ENCODE measurements around the gene DSCAM. TPM values are rescaled to one million over a fixed set of nuclear protein-coding genes. Genes with fewer than 3 reads are reported as not detected.

DSCAM gene
- total RNA-seq, 2 donors from 2014 or later: 0.05 TPM; not detected in 1

DNA sequence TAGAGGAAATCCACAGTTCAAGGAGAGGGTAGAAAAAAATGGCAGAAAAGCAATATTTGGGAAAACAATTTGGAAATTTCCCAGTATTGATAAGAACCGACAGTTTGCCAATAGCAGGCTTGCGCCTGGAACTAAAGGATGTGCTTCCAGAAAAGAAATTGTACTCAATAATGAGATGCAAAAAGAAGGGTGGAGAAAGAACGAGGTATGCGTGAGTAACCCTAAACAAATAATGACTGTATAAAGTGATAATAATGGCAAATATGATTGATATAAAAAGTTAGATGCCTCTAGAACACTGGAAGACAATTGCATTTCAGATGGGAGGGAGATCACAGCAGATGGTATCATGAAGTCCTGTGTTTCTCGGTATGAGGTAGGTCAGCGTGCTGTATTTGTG lies 458.9 kb downstream of the DSCAM start:
- H3K9ac ChIP-seq (ENCODE audit: low read depth in 2 of 2, low read length in 2 of 2): no peak overlapping the region
- no peak overlapping the region for H3K4me3 ChIP-seq
- TF ChIP-seq, protein P1, sequence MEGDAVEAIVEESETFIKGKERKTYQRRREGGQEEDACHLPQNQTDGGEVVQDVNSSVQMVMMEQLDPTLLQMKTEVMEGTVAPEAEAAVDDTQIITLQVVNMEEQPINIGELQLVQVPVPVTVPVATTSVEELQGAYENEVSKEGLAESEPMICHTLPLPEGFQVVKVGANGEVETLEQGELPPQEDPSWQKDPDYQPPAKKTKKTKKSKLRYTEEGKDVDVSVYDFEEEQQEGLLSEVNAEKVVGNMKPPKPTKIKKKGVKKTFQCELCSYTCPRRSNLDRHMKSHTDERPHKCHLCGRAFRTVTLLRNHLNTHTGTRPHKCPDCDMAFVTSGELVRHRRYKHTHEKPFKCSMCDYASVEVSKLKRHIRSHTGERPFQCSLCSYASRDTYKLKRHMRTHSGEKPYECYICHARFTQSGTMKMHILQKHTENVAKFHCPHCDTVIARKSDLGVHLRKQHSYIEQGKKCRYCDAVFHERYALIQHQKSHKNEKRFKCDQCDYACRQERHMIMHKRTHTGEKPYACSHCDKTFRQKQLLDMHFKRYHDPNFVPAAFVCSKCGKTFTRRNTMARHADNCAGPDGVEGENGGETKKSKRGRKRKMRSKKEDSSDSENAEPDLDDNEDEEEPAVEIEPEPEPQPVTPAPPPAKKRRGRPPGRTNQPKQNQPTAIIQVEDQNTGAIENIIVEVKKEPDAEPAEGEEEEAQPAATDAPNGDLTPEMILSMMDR (IDR thresholded peaks at IDR 0.05): no peak
- intact Hi-C loops (cut with DNase I): loop anchor here (10.0 kb wide), 1 partner anchor 243 kb away; no protein-coding TSS in a partner anchor
- H3K36me3 ChIP-seq: no peaks in the 10 kb centered on the region
- no peak for DNase-seq
- no peaks in the 10 kb centered on the region for H3K27me3 ChIP-seq
- no peak overlapping the region for H3K27ac ChIP-seq
- H3K9me3 ChIP-seq: no peaks in the 10 kb centered on the region
- H3K4me1 ChIP-seq: no peaks in the 10 kb centered on the region

DNA sequence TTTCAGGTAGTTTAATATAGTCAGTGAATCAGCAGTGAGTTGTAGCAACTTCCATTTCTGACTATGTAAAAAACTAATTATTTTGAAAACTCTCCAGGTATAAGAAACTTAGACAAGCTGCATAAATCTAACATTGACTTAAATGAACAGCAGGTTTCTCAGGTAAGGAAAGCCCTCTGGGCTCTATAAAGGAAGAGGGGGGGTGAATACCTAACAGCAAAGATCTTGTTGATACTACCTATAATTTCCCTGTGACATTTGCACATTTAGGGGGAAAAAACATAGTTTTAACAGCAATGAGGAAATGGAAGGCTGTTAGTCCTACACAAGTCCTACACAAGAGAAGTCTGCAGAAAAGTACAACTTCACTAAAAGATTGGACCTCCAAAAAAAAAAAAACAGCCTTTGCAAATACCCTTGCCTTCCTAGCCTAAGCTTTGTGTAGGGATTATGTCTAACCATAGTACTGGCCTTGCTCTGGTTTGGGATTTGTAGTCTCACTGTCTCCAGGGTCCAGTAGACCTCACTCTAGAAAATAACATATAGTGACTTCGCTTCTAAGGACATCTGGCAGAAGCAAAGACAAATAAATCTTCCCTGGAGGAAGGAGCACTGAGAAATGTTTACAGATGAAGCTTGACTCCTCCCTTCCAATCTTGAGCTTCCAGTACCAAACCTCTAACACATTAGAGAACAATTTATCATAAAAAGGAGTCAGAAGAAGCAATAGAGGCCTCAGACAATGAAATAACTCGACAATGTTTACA lies 459.8 kb downstream of the DSCAM start:
- DNase-seq: no peak
- no peak overlapping the region for H3K27ac ChIP-seq
- TF ChIP-seq, protein P1 (IDR thresholded peaks at IDR 0.05): no peak
- no peaks in the 10 kb centered on the region for H3K27me3 ChIP-seq
- H3K4me3 ChIP-seq: no peak overlapping the region
- no peaks in the 10 kb centered on the region for H3K4me1 ChIP-seq
- intact Hi-C loops (cut with DNase I): loop anchor here (10.0 kb wide), 1 partner anchor 242 kb away; no protein-coding TSS in a partner anchor
- H3K9ac ChIP-seq (ENCODE audit: low read depth in 2 of 2, low read length in 2 of 2): no peak overlapping the region
- no peaks in the 10 kb centered on the region for H3K36me3 ChIP-seq
- no peaks in the 10 kb centered on the region for H3K9me3 ChIP-seq

DNA sequence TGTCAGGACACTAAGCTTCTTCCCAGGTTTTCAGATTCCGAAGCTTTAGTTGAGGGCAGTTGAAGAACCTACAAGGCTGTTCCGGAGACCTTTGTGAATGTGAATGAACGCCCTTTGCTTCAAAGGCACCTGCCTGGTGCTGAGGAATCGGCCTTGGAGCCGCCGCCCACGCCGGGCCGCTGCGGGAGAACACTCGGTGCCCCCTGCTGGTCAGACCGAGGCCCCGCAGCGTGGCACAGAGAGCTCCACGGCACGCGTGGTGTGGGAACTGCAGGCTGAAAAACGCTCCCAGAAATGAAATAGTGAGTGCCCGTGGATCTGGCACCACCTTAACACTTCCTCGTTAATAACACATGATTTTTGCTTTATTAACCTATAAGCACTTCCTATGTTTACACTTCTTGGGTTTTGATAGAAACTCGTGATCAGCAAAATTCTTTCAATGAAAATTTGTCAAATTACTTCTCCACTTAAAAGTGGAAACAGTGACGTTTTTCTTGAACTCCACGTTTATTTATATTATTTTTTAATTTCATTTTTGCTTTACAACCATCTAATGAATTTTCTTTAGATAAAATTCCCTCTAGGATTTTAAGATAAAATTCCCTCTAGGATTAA lies 460.6 kb downstream of the DSCAM start:
- no peak overlapping the region for H3K4me3 ChIP-seq
- H3K9ac ChIP-seq (ENCODE audit: low read depth in 2 of 2, low read length in 2 of 2): no peak overlapping the region
- no peaks in the 10 kb centered on the region for H3K9me3 ChIP-seq
- no peak overlapping the region for H3K27ac ChIP-seq
- DNase-seq: peak; percentile 37
- H3K27me3 ChIP-seq: no peaks in the 10 kb centered on the region
- H3K4me1 ChIP-seq: no peaks in the 10 kb centered on the region
- TF ChIP-seq, protein P1 (IDR thresholded peaks at IDR 0.05): peak; percentile 49
- no peaks in the 10 kb centered on the region for H3K36me3 ChIP-seq
- intact Hi-C loops (cut with DNase I): loop anchor here (10.0 kb wide), 1 partner anchor 242 kb away; no protein-coding TSS in a partner anchor

DNA sequence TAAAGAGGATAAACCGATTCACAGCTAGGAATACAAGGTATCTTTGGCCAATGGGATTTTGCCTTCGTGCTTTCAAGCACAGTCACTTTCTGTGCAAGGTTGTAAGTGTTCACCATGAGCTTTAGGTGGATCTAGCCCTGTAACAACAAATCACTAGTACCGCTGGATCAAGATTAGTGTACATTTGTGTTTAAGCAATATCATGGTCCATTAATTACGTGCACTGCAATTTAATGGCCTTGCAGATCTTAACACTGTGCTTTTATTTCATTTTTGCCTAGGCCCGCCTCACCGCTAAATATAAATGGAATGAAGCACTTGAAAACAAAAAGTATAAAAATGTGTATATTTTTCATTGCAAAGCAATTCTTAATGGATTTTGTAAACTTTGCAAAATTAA lies 461.1 kb downstream of the DSCAM start:
- H3K9me3 ChIP-seq: no peaks in the 10 kb centered on the region
- H3K9ac ChIP-seq (ENCODE audit: low read depth in 2 of 2, low read length in 2 of 2): no peak overlapping the region
- no peak overlapping the region for H3K27ac ChIP-seq
- intact Hi-C loops (cut with DNase I): loop anchor here (10.0 kb wide), 1 partner anchor 241 kb away; no protein-coding TSS in a partner anchor
- DNase-seq: no peak
- TF ChIP-seq, protein P1 (IDR thresholded peaks at IDR 0.05): no peak
- no peaks in the 10 kb centered on the region for H3K36me3 ChIP-seq
- H3K4me1 ChIP-seq: no peaks in the 10 kb centered on the region
- H3K4me3 ChIP-seq: no peak overlapping the region
- no peaks in the 10 kb centered on the region for H3K27me3 ChIP-seq

DNA sequence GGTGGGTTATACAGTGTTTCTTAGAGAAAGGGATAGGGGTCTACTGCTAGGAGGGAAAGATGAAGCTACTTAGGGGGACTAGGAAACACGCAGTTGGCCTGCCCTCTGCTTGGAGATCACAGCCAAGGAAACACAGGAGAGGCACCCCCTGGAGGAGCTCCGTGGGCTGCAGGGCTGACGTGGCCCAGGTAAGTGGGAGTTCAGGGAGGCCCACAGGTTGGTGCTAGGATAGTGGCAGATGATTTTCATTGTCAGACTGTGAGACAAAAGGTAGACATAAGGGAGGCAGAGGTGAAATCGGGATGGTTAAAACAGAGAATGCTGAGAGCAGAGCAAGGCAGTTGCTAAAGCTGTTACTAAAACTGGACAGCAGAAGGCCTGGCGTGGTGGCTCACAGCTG lies 463.0 kb downstream of the DSCAM start:
- no peak overlapping the region for H3K9ac ChIP-seq (ENCODE audit: low read depth in 2 of 2, low read length in 2 of 2)
- no peaks in the 10 kb centered on the region for H3K4me1 ChIP-seq
- H3K27ac ChIP-seq: no peak overlapping the region
- H3K27me3 ChIP-seq: no peaks in the 10 kb centered on the region
- intact Hi-C loops (cut with DNase I): loop anchor here (10.0 kb wide), 1 partner anchor 239 kb away; no protein-coding TSS in a partner anchor
- TF ChIP-seq, protein P1 (IDR thresholded peaks at IDR 0.05): no peak
- DNase-seq: no peak
- no peaks in the 10 kb centered on the region for H3K36me3 ChIP-seq
- H3K4me3 ChIP-seq: no peak overlapping the region
- no peaks in the 10 kb centered on the region for H3K9me3 ChIP-seq

All from colonic mucosa (tissue), 4 donors.